Neural cell (in vitro differentiated cells): ENCODE data around the gene MAGI1. TPM values are rescaled to one million over a fixed set of nuclear protein-coding genes. Genes with fewer than 3 reads are reported as not detected.

ENCODE experiments used
- H2AFZ ChIP-seq: fragments of 200-600, 300-800 bp; sonication (generic), shearing (Covaris generic); 2 replicates; pipeline ENCODE4 v1.6.0; 2014; ENCODE audit warnings: low read depth, mild to moderate bottlenecking, antibody characterized with exemption, low read length, moderate library complexity
- H3F3A ChIP-seq: fragments of 200-600 bp; shearing (Covaris generic); 2 replicates; pipeline ENCODE4 v1.6.1; 2016; ENCODE audit warnings: mild to moderate bottlenecking, moderate library complexity, mixed read lengths, antibody characterized with exemption, low read length; ENCODE audit not compliant: insufficient read depth, poor library complexity, severe bottlenecking
- H3K27ac ChIP-seq: fragments of 200-600, 300-800 bp; sonication (generic), shearing (Covaris generic); 2 replicates; pipeline ENCODE4 v1.5.1; 2014; ENCODE audit warnings: mild to moderate bottlenecking, low read length, moderate library complexity
- H3K27me3 ChIP-seq: fragments of 300-800, 200-600 bp; sonication (generic), shearing (Covaris generic); 2 replicates; pipeline ENCODE4 v1.6.0; 2014; ENCODE audit warnings: mild to moderate bottlenecking, low read depth, low read length, moderate library complexity; ENCODE audit not compliant: insufficient read depth
- H3K36me3 ChIP-seq: fragments of 300-800, 200-600 bp; sonication (generic), shearing (Covaris generic); 2 replicates; pipeline ENCODE4 v1.5.1; 2014; ENCODE audit warnings: mild to moderate bottlenecking, antibody characterized with exemption, low read length, moderate library complexity; ENCODE audit not compliant: insufficient read depth
- H3K4me2 ChIP-seq: fragments of 300-800, 200-600 bp; sonication (generic), shearing (Covaris generic); 2 replicates; pipeline ENCODE4 v1.6.0; 2014; ENCODE audit warnings: mild to moderate bottlenecking, low read length
- H3K4me3 ChIP-seq: fragments of 300-800, 200-600 bp; sonication (generic), shearing (Covaris generic); 2 replicates; pipeline ENCODE4 v1.5.1; 2014; ENCODE audit warnings: mild to moderate bottlenecking, low read length, moderate library complexity
- H3K79me2 ChIP-seq: fragments of 200-600 bp; shearing (Covaris generic); replicated peaks from 2 replicates; pipeline ENCODE4 v1.6.0; 2014; ENCODE audit warnings: mild to moderate bottlenecking, low read length, moderate library complexity; ENCODE audit not compliant: insufficient read depth
- H3K9ac ChIP-seq: fragments of 300-800, 200-600 bp; sonication (generic), shearing (Covaris generic); 2 replicates; pipeline ENCODE4 v1.6.1; 2016; ENCODE audit warnings: mild to moderate bottlenecking, low read length, mixed read lengths
- H3K9me2 ChIP-seq: fragments of 200-600 bp; shearing (Covaris generic); 2 replicates; pipeline ENCODE4 v1.6.1; 2016; ENCODE audit warnings: mild to moderate bottlenecking, low read length, mixed read lengths; ENCODE audit not compliant: insufficient read depth
- H3K9me3 ChIP-seq: fragments of 200-600, 300-800 bp; sonication (generic), shearing (Covaris generic); 2 replicates; pipeline ENCODE4 v1.6.1; 2016; ENCODE audit warnings: mild to moderate bottlenecking, mixed run types, low read length, moderate library complexity, mixed read lengths
- H4K20me1 ChIP-seq: fragments of 200-600 bp; shearing (Covaris generic); 2 replicates; pipeline ENCODE4 v1.6.1; 2016; ENCODE audit warnings: mild to moderate bottlenecking, mixed run types; ENCODE audit not compliant: insufficient read depth
- EP300 ChIP-seq: fragments of 450-650 bp; conservative IDR thresholded peaks from 2 replicates; pipeline ENCODE4 v1.6.1; 2014; ENCODE audit warnings: antibody characterized with exemption, mild to moderate bottlenecking, moderate library complexity; ENCODE audit not compliant: poor library complexity, severe bottlenecking
- EZH2 ChIP-seq: fragments of 200-600, 300-800 bp; shearing (Covaris generic), sonication (generic); IDR thresholded peaks from 2 replicates; pipeline ENCODE4 v1.6.1; 2014; ENCODE audit warnings: antibody characterized with exemption, low read length, borderline replicate concordance, mild to moderate bottlenecking; ENCODE audit not compliant: insufficient read depth, poor library complexity, severe bottlenecking
- MXI1 ChIP-seq: fragments of 450-650 bp; conservative IDR thresholded peaks from 2 replicates; pipeline ENCODE4 v1.6.1; 2014; ENCODE audit warnings: antibody characterized with exemption, mild to moderate bottlenecking; ENCODE audit not compliant: poor library complexity, severe bottlenecking
- POLR2AphosphoS5 ChIP-seq: IDR thresholded peaks from 2 replicates; pipeline ENCODE4 v1.6.1; 2012
- RAD21 ChIP-seq: fragments of 450-650 bp; conservative IDR thresholded peaks from 2 replicates; pipeline ENCODE4 v1.6.1; 2014; ENCODE audit warnings: antibody characterized with exemption, mild to moderate bottlenecking, moderate library complexity
- SMC3 ChIP-seq: fragments of 450-650 bp; conservative IDR thresholded peaks from 2 replicates; pipeline ENCODE4 v1.6.1; 2014; ENCODE audit warnings: antibody characterized with exemption, mild to moderate bottlenecking, moderate library complexity; ENCODE audit not compliant: poor library complexity
- TAF1 ChIP-seq: IDR thresholded peaks from 2 replicates; pipeline ENCODE4 v1.6.1; 2012; ENCODE audit warnings: low read depth
- polyA plus RNA-seq: library from polyadenylated mRNA; depleted of rRNA; stranded (reverse); fragments of >200 nt; gene quantifications from 2 replicates; pipeline ENCODE4 v1.2.3, GENCODE V29; 2014
- TF ChIP-seq, protein P1 (sequence below): IDR thresholded peaks from 2 replicates; pipeline ENCODE4 v1.6.1; 2012; ENCODE audit warnings: borderline replicate concordance
- TF ChIP-seq, protein P2 (sequence below): fragments of 450-650 bp; IDR thresholded peaks from 2 replicates; pipeline ENCODE4 v1.5.1; 2014; ENCODE audit warnings: antibody characterized with exemption, mild to moderate bottlenecking, moderate library complexity; ENCODE audit not compliant: poor library complexity, severe bottlenecking

MAGI1 gene
- polyA plus RNA-seq, 1 donor from 2014 or later, result 44.7 TPM

DNA sequence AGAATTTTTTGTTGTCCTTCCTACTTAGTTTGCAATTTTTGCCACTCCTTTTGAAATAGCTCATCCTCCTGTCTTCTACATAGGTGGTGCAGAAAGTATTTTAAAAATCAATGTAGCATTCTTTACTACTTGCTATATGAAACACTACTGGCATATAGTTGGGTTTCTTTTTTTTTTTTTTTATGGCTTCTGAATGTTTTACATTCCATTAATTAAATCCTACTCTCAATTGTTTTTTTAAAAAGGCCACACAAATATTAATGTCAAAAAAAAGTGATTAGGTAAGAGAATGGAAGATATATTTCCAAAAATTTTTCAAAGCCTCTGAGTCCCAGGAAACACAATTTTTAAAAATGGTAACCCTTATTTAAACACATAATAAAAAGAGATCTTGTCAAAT, 262.6 kb downstream of the MAGI1 start:
- Histone ChIP-seq H4K20me1 (no peaks in the 10 kb centered on the region), H3K27ac (no peak overlapping the region), H3K9ac (no peak overlapping the region), H3K27me3 (no peaks in the 10 kb centered on the region), H3K9me3 (no peaks in the 10 kb centered on the region), H3K4me2 (no peak overlapping the region), H3F3A (no peaks in the 10 kb centered on the region), H2AFZ (no peak overlapping the region), H3K36me3 (no peaks in the 10 kb centered on the region), H3K4me3 (no peak overlapping the region), H3K9me2 (no peaks in the 10 kb centered on the region), H3K79me2 (no peaks in the 10 kb centered on the region)
- TF ChIP-seq, protein P1, sequence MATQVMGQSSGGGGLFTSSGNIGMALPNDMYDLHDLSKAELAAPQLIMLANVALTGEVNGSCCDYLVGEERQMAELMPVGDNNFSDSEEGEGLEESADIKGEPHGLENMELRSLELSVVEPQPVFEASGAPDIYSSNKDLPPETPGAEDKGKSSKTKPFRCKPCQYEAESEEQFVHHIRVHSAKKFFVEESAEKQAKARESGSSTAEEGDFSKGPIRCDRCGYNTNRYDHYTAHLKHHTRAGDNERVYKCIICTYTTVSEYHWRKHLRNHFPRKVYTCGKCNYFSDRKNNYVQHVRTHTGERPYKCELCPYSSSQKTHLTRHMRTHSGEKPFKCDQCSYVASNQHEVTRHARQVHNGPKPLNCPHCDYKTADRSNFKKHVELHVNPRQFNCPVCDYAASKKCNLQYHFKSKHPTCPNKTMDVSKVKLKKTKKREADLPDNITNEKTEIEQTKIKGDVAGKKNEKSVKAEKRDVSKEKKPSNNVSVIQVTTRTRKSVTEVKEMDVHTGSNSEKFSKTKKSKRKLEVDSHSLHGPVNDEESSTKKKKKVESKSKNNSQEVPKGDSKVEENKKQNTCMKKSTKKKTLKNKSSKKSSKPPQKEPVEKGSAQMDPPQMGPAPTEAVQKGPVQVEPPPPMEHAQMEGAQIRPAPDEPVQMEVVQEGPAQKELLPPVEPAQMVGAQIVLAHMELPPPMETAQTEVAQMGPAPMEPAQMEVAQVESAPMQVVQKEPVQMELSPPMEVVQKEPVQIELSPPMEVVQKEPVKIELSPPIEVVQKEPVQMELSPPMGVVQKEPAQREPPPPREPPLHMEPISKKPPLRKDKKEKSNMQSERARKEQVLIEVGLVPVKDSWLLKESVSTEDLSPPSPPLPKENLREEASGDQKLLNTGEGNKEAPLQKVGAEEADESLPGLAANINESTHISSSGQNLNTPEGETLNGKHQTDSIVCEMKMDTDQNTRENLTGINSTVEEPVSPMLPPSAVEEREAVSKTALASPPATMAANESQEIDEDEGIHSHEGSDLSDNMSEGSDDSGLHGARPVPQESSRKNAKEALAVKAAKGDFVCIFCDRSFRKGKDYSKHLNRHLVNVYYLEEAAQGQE, result no peak
- TF ChIP-seq RAD21, result no peak
- TF ChIP-seq MXI1, result no peak
- no peak for TF ChIP-seq EP300
- TF ChIP-seq SMC3, result no peak
- no peak for TF ChIP-seq EZH2
- TF ChIP-seq, protein P2, sequence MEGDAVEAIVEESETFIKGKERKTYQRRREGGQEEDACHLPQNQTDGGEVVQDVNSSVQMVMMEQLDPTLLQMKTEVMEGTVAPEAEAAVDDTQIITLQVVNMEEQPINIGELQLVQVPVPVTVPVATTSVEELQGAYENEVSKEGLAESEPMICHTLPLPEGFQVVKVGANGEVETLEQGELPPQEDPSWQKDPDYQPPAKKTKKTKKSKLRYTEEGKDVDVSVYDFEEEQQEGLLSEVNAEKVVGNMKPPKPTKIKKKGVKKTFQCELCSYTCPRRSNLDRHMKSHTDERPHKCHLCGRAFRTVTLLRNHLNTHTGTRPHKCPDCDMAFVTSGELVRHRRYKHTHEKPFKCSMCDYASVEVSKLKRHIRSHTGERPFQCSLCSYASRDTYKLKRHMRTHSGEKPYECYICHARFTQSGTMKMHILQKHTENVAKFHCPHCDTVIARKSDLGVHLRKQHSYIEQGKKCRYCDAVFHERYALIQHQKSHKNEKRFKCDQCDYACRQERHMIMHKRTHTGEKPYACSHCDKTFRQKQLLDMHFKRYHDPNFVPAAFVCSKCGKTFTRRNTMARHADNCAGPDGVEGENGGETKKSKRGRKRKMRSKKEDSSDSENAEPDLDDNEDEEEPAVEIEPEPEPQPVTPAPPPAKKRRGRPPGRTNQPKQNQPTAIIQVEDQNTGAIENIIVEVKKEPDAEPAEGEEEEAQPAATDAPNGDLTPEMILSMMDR, result no peak
- TF ChIP-seq TAF1, result no peak
- TF ChIP-seq POLR2AphosphoS5, result no peak

DNA sequence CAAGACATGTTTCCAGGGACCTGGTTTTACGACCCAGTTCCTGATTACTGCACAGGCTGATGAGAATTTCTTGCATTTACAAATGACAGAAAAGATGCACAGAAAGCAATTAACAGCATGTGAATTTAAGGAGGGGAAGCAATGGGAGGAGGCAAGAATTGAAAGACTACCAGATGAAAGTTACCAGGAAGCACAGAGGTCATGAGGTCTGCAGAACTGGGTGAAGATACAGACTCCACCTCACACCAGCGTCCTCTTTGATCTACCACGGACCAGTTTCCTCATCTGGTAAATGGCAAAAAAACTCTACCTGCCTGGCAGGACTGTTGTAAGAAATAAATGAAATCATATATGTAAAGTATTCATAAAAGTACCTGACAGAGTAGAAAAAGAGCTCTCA, 266.0 kb downstream of the MAGI1 start:
- no peak overlapping the region for H3K4me3 ChIP-seq
- TF ChIP-seq, protein P1, result no peak
- TF ChIP-seq EP300 (no peak), SMC3 (no peak), POLR2AphosphoS5 (no peak), EZH2 (no peak), MXI1 (no peak), TAF1 (no peak), RAD21 (no peak)
- TF ChIP-seq, protein P2, result no peak
- H4K20me1 ChIP-seq, result no peaks in the 10 kb centered on the region
- H3K4me2 ChIP-seq, result no peak overlapping the region
- H3F3A ChIP-seq, result no peaks in the 10 kb centered on the region
- no peaks in the 10 kb centered on the region for H3K9me3 ChIP-seq
- H3K79me2 ChIP-seq, result no peaks in the 10 kb centered on the region
- no peaks in the 10 kb centered on the region for H3K9me2 ChIP-seq
- no peak overlapping the region for H3K9ac ChIP-seq
- no peak overlapping the region for H3K27ac ChIP-seq
- no peaks in the 10 kb centered on the region for H3K27me3 ChIP-seq
- no peaks in the 10 kb centered on the region for H3K36me3 ChIP-seq
- no peak overlapping the region for H2AFZ ChIP-seq
